ENCODE measurements around the gene SMG6. TPM values are rescaled to one million over a fixed set of nuclear protein-coding genes. Genes with fewer than 3 reads are reported as not detected.

SMG6 gene
- total and polyA plus RNA-seq, 2 of the 13 experiments (the other 11 are each of a cell fraction or from before 2014, with no cell fraction given), result 4.6 to 14.6 TPM

DNA sequence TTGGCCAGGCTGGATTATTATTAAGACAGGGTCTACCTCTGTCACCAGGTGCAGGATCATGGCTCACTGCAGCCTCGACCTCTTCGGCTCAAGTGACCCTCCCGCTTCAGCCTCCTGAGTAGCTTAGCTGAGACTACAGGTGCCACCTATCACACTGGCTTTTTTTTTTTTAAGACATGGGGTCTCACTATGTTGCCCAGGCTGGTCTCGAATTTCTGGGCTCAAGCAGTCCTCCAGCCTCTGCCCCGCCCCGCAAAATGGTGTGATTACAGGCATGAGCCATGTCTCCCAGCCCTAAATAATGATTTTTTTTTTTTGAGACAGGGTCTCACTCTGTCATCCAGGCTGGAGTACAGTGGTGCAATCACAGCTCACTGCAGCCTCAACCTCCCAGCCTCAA lies 256.0 kb downstream of the SMG6 start:
- no peak for ATAC-seq
- BruUV-seq (replicated peaks), result no TSS peak
- Histone ChIP-seq H3K4me2 (ENCODE audit: low read depth, low read length) (no peak overlapping the region), H3K79me2 (ENCODE audit: insufficient read depth, low read length) (no peaks in the 10 kb centered on the region), H3K4me1 (ENCODE audit: insufficient read depth, low read length) (peaks cover 29% of the 10 kb centered on the region), H3K9ac (ENCODE audit: insufficient read depth, low read depth, low read length) (no peak overlapping the region), H3K9me3 (ENCODE audit: low read length) (no peaks in the 10 kb centered on the region), H3K36me3 (replicated peaks in 1 of 2; ENCODE audit: control insufficient read depth in 1 of 2, insufficient read depth in 2 of 2, low read length in 2 of 2) (peaks cover 0 to 2% of the 10 kb centered on the region in 2 experiments; a peak in 1 of 5 replicates), H2AFZ (ENCODE audit: low read length) (no peak overlapping the region), H3K27me3 (ENCODE audit: control insufficient read depth in 1 of 2, insufficient read depth in 2 of 2, low read length in 2 of 2) (peaks cover 4 to 16% of the 10 kb centered on the region in 2 experiments; a peak in 4 of 5 replicates), H3K4me3 (replicated peaks in 1 of 3; ENCODE audit: insufficient read depth in 1 of 3, low read depth in 2 of 3, low read length in 3 of 3) (no peak overlapping the region), H4K20me1 (ENCODE audit: insufficient read depth, low read length) (peaks cover 6% of the 10 kb centered on the region; the same call in 1 of the 2 replicates), H3K27ac (ENCODE audit: extremely low read length, insufficient read depth, low read length) (no peak overlapping the region)
- POLR2A ChIA-PET, result no interaction called here
- no peak for DNase-seq (ENCODE audit: low spot score)
- in situ Hi-C loops (cut with HindIII; ENCODE audit: extremely low pct_ligation_motif_present, low pct_unique_long_range_greater_than_20kb), result loop anchor here (25.0 kb wide), 1 partner anchor 335 kb away; the partner anchor contains the start of genes TLCD2 and WDR81
- CTCF ChIA-PET (ENCODE audit: low intra/inter-chr PET ratio, low total read pairs), result no interaction called here
- WGBS (ENCODE audit: low lambda C conversion rate), result 77% methylated on average over 6 of the region's 6 CpGs
- intact Hi-C loops (cut with micrococcal nuclease; ENCODE audit: unreplicated experiment), result no loop called here
- TF ChIP-seq ZNF17 (CRISPR knock-in tag; IDR thresholded peaks at IDR 0.05), result no peak
- no peak for TF ChIP-seq SAFB2 (CRISPR knock-in tag; IDR thresholded peaks at IDR 0.05; ENCODE audit: borderline replicate concordance, low read depth)
- TF ChIP-seq SMC3 (IDR thresholded peaks at IDR 0.05; ENCODE audit: low read length), result no peak
- TF ChIP-seq YY1 (IDR thresholded peaks at IDR 0.05; ENCODE audit: insufficient read depth, insufficient replicate concordance, low read depth, low read length), result no peak
- TF ChIP-seq, protein P1, sequence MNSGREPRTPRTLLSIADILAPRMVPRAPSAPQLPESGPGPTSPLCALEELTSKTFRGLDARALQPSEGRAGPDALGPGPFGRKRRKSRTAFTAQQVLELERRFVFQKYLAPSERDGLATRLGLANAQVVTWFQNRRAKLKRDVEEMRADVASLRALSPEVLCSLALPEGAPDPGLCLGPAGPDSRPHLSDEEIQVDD (CRISPR knock-in tag; IDR thresholded peaks at IDR 0.05; ENCODE audit: borderline replicate concordance), result no peak
- TF ChIP-seq ZNF207 (IDR thresholded peaks at IDR 0.05; ENCODE audit: borderline replicate concordance), result no peak
- no peak for TF ChIP-seq ZNF333 (CRISPR knock-in tag; IDR thresholded peaks at IDR 0.05; ENCODE audit: borderline replicate concordance)
- TF ChIP-seq, protein P2, sequence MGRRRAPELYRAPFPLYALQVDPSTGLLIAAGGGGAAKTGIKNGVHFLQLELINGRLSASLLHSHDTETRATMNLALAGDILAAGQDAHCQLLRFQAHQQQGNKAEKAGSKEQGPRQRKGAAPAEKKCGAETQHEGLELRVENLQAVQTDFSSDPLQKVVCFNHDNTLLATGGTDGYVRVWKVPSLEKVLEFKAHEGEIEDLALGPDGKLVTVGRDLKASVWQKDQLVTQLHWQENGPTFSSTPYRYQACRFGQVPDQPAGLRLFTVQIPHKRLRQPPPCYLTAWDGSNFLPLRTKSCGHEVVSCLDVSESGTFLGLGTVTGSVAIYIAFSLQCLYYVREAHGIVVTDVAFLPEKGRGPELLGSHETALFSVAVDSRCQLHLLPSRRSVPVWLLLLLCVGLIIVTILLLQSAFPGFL (CRISPR knock-in tag; IDR thresholded peaks at IDR 0.05), result no peak
- TF ChIP-seq, protein P3, sequence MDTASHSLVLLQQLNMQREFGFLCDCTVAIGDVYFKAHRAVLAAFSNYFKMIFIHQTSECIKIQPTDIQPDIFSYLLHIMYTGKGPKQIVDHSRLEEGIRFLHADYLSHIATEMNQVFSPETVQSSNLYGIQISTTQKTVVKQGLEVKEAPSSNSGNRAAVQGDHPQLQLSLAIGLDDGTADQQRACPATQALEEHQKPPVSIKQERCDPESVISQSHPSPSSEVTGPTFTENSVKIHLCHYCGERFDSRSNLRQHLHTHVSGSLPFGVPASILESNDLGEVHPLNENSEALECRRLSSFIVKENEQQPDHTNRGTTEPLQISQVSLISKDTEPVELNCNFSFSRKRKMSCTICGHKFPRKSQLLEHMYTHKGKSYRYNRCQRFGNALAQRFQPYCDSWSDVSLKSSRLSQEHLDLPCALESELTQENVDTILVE (CRISPR knock-in tag; IDR thresholded peaks at IDR 0.05), result no peak
- no peak for TF ChIP-seq ZNF614 (CRISPR knock-in tag; IDR thresholded peaks at IDR 0.05; ENCODE audit: borderline replicate concordance)
- FAIRE-seq, result no peak

Measured in HepG2 (cell line).